OCI-M2 (cell line): Measurements from ENCODE around the gene MEP1B.
"Not testable (repeated sequence)": the region's sequence is repeated elsewhere in the genome, so short reads cannot be mapped to it uniquely, and the experiment has no call there.

Experiments used
- DNase-seq: peaks from one replicate; lab custom pipeline; 2025; ENCODE audit not compliant: unreplicated experiment; lab: John Stamatoyannopoulos, UW

The MEP1B gene

GRCh38 chr18:32189790-32190189, at the start of gene MEP1B:
Gene MEP1B, plus strand, starts transcription at chr18:32190039. Its CDS starts 32 bp downstream, at chr18:32190071.
- DNase-seq, result no peak

- DNase-seq, result no peak
Measured at GRCh38 chr18:32148185-32148870, 41.5 kb upstream of the MEP1B start.

GRCh38 chr18:32152705-32153448, 37.0 kb upstream of the MEP1B start:
- DNase-seq, result no peak

GRCh38 chr18:32156855-32157254, 33.0 kb upstream of the MEP1B start:
- DNase-seq, result no peak

GRCh38 chr18:32157580-32157979, 32.3 kb upstream of the MEP1B start:
- DNase-seq, result no peak

DNA sequence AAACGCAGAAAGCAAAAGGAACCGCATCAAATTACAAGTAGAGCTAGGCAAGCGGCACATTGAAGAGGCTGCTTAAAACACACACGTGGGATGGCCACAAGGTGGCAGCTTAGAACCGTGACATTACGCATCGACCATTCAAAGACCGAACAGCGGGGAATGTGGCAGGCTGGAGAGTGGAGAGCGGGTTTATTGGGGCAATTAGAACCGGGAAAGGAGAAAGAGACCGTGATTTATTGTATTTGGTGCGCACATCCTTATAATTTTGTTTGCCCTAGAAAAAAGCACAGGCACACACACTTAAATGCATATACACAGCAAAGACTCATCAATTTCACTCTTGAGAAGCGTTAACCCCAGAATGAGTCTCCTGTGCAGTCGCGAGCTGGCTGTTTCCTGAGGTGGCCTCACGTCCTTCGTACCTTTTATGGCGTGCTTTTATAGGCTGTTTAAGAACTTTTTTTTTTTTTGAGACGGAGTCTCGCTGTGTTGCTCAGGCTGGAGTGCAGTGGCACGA, 31.7 kb upstream of the MEP1B start:
- DNase-seq, result peak; percentile 14

- DNase-seq, result not testable (repeated sequence)
Measured at GRCh38 chr18:32158631-32159030, 31.2 kb upstream of the MEP1B start.

GRCh38 chr18:32160547-32160946, 29.3 kb upstream of the MEP1B start:
- DNase-seq, result no peak

DNA sequence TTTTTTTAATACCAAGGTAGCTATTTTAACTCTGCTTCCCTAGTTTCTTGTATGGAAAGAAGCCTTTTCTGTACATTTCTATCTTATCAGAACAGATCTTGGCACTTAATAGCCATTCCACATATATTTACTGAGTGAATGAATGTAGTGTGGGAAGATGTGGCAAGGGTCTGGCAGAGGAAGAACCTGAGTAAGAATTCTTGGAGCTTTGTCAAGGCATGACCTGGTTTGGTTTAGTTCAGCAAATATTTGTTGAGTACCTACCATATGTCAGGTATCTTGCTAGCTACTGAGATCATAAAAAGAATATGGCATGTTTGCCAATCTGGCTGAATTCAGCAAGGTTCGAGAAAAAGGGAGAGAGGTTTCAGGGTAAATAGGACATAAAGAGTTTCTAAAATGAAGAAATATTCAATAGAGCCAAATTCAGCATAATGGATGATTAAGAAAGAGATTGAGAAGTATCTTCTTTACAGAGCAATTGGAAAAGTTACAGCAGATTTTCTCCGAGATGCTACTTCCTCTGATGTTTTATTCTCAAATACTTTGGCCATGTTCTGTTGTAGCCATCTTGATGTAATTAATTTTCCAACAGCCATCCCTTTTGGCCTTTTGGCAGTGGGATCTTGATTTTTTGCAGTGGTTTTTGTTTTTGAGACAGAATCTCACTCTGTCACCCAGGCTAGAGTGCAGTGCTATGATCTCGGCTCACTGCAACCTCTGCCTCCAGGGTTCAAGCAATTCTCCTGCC, 21.7 kb upstream of the MEP1B start:
- DNase-seq, result no peak

DNA sequence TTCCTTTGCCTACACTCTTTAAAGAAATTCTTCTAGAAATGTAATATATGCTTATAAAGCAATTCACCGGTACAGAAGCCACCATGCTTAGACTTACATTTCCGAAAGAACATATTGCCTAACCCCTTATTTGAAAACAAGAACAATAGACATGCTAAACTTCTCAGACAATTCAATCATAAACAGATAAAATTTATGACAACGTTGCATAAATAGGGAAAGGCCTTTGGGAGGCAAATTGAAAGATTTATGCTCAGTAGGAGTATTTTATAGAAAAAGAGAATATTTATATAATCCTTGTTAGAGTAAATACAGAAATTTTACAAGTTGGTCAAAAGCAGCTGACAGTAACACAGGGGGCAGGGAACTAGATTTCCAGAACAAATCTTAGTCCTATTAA, 16.2 kb upstream of the MEP1B start:
- DNase-seq, result no peak

GRCh38 chr18:32174719-32175118, 15.1 kb upstream of the MEP1B start:
- no peak for DNase-seq

- no peak for DNase-seq
Measured at GRCh38 chr18:32175265-32175664, 14.6 kb upstream of the MEP1B start.

DNA sequence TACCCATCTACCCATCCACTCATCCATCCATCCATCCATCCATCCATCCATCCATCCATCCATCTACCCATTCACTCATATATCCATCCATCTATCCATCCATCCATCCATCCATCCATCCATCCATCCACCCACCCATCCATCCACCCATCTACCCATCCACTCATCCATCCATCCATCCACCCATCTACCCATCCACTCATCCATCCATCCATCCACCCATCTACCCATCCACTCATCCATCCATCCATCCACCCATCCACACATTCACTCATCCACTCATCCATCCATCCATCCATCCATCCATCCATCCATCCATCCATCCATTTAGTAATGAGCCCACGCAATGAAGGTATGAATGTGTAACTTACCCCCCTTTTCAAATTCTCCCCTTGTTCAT, 13.1 kb upstream of the MEP1B start:
- not testable (repeated sequence) for DNase-seq

- DNase-seq, result no peak
Measured at GRCh38 chr18:32177530-32177929, 12.3 kb upstream of the MEP1B start.

DNA sequence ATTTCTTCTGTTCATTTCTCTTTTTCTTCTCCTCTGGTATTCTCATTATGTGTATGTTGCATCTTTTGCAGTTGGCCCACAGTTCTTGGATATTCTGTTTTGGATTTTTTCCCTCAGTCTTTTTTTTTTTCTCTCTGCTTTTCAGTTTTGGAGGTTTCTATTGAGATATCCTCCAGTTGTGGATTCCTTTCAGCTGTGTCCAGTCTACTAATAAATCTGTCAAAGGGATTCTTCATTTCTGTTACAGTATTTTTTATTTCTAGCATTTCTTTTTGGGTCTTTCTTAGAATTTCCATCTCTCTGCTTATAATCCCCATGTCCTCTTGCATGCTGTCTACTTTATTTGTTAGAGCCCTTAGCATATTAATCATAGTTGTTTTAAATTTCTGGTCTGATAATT, 6.3 kb upstream of the MEP1B start:
- DNase-seq, result no peak

GRCh38 chr18:32190209-32190608, 370 bp downstream of the MEP1B start:
- no peak for DNase-seq

GRCh38 chr18:32195881-32196815, 6.3 kb downstream of the MEP1B start:
- no peak for DNase-seq

GRCh38 chr18:32200766-32201165, 10.9 kb downstream of the MEP1B start:
- DNase-seq, result no peak

DNA sequence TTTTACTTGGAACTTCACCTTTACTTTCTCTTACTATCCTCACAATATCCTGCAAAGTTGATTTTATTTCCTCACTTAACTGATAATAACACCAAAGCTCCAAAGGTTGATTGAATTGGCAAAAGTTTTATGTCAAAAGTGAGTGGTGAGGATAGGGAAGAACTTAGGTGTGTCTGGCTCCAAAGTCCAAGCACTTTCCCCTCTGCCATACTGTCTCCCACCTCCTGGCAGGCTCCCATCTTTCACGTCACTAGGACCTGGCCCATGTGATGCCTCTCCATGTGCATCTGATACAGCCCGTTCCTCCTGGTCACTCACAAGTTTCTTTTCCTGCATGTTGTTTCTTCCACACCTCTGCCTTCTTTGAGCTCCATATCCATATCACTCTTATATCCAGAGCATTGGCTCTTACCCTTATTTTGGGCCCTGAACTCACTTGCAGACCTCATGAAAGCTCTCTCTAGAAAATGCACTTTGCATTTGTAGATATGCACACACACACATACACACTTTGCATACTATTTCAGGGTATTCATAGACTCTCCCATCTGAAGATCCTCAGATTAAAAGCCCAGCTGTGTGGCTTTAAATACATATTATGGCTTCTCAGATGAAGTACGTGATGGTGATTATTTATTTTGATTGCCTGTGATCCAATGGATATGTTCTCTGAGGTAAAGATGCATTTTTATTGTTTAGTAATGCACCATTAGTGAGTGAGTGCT, 12.3 kb downstream of the MEP1B start:
- no peak for DNase-seq

DNA sequence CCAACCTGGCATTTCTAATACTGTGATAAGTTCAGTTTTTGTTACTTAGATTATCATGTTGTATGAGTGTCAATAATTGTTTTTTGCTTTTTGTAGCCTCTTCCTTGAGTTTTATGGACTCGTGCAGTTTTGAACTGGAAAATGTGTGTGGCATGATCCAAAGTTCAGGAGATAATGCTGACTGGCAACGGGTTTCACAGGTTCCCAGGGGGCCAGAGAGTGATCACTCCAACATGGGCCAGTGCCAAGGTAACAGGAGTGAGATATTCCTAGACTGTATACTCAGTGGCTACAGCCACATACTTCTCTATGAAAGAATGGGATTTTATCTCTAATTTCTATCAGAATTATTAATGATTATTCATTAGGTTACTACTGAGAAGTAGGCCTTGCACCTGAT, 18.2 kb downstream of the MEP1B start:
- DNase-seq, result no peak
